ENCODE results near the gene CLASP1.

CLASP1 gene

GRCh38 chr2:121427187-121427689 is 222.0 kb downstream of the CLASP1 start:
- in situ Hi-C loops (cut with HindIII; ENCODE audit: low pct_ligation_motif_present, low pct_unique_long_range_greater_than_20kb, low sequenced_read_pairs), result no loop called here
- DNase-seq, result no peak

- no peak for DNase-seq
Measured at GRCh38 chr2:121420486-121420885, 228.8 kb downstream of the CLASP1 start.

GRCh38 chr2:121419081-121419699 is 230.1 kb downstream of the CLASP1 start:
- in situ Hi-C loops (cut with HindIII; ENCODE audit: low pct_ligation_motif_present, low pct_unique_long_range_greater_than_20kb, low sequenced_read_pairs), result no loop called here
- DNase-seq, result no peak

More at GRCh38 chr2:121420486-121420885, 228.8 kb downstream of the CLASP1 start:
- in situ Hi-C loops (cut with HindIII; ENCODE audit: low pct_ligation_motif_present, low pct_unique_long_range_greater_than_20kb, low sequenced_read_pairs), result no loop called here

GRCh38 chr2:121418494-121419058 is 230.7 kb downstream of the CLASP1 start:
- DNase-seq, result no peak
- in situ Hi-C loops (cut with HindIII; ENCODE audit: low pct_ligation_motif_present, low pct_unique_long_range_greater_than_20kb, low sequenced_read_pairs), result no loop called here

GRCh38 chr2:121417826-121418225 is 231.4 kb downstream of the CLASP1 start:
- in situ Hi-C loops (cut with HindIII; ENCODE audit: low pct_ligation_motif_present, low pct_unique_long_range_greater_than_20kb, low sequenced_read_pairs), result no loop called here
- no peak for DNase-seq

- in situ Hi-C loops (cut with HindIII; ENCODE audit: low pct_ligation_motif_present, low pct_unique_long_range_greater_than_20kb, low sequenced_read_pairs), result no loop called here
- DNase-seq, result no peak
Measured at GRCh38 chr2:121415727-121416126, 233.5 kb downstream of the CLASP1 start.

GRCh38 chr2:121412349-121412748 is 236.9 kb downstream of the CLASP1 start:
- in situ Hi-C loops (cut with HindIII; ENCODE audit: low pct_ligation_motif_present, low pct_unique_long_range_greater_than_20kb, low sequenced_read_pairs), result no loop called here
- no peak for DNase-seq

GRCh38 chr2:121409966-121410365 is 239.3 kb downstream of the CLASP1 start:
- DNase-seq, result no peak

GRCh38 chr2:121409388-121409787 is 239.9 kb downstream of the CLASP1 start:
- DNase-seq, result no peak
- in situ Hi-C loops (cut with HindIII; ENCODE audit: low pct_ligation_motif_present, low pct_unique_long_range_greater_than_20kb, low sequenced_read_pairs), result no loop called here

More at GRCh38 chr2:121409966-121410365, 239.3 kb downstream of the CLASP1 start:
- in situ Hi-C loops (cut with HindIII; ENCODE audit: low pct_ligation_motif_present, low pct_unique_long_range_greater_than_20kb, low sequenced_read_pairs), result no loop called here

GRCh38 chr2:121408641-121409040 is 240.6 kb downstream of the CLASP1 start:
- in situ Hi-C loops (cut with HindIII; ENCODE audit: low pct_ligation_motif_present, low pct_unique_long_range_greater_than_20kb, low sequenced_read_pairs), result no loop called here
- no peak for DNase-seq

- in situ Hi-C loops (cut with HindIII; ENCODE audit: low pct_ligation_motif_present, low pct_unique_long_range_greater_than_20kb, low sequenced_read_pairs), result no loop called here
- no peak for DNase-seq
Measured at GRCh38 chr2:121405233-121405632, 244.0 kb downstream of the CLASP1 start.

- no peak for DNase-seq
- in situ Hi-C loops (cut with HindIII; ENCODE audit: low pct_ligation_motif_present, low pct_unique_long_range_greater_than_20kb, low sequenced_read_pairs), result no loop called here
Measured at GRCh38 chr2:121400201-121400600, 249.1 kb downstream of the CLASP1 start.

GRCh38 chr2:121398853-121399252 is 250.4 kb downstream of the CLASP1 start:
- in situ Hi-C loops (cut with HindIII; ENCODE audit: low pct_ligation_motif_present, low pct_unique_long_range_greater_than_20kb, low sequenced_read_pairs), result no loop called here
- no peak for DNase-seq

- in situ Hi-C loops (cut with HindIII; ENCODE audit: low pct_ligation_motif_present, low pct_unique_long_range_greater_than_20kb, low sequenced_read_pairs), result no loop called here
- no peak for DNase-seq
Measured at GRCh38 chr2:121390082-121390692, 259.1 kb downstream of the CLASP1 start.

- in situ Hi-C loops (cut with HindIII; ENCODE audit: low pct_ligation_motif_present, low pct_unique_long_range_greater_than_20kb, low sequenced_read_pairs), result no loop called here
- peak; percentile 58 for DNase-seq
Measured at GRCh38 chr2:121388371-121388770, 260.9 kb downstream of the CLASP1 start.

- peak; percentile 35 for DNase-seq
- in situ Hi-C loops (cut with HindIII; ENCODE audit: low pct_ligation_motif_present, low pct_unique_long_range_greater_than_20kb, low sequenced_read_pairs), result no loop called here
Measured at GRCh38 chr2:121387591-121388325, 261.5 kb downstream of the CLASP1 start.

- peak; percentile 69 for DNase-seq
- in situ Hi-C loops (cut with HindIII; ENCODE audit: low pct_ligation_motif_present, low pct_unique_long_range_greater_than_20kb, low sequenced_read_pairs), result no loop called here
Measured at GRCh38 chr2:121386707-121387106, 262.6 kb downstream of the CLASP1 start.

- in situ Hi-C loops (cut with HindIII; ENCODE audit: low pct_ligation_motif_present, low pct_unique_long_range_greater_than_20kb, low sequenced_read_pairs), result no loop called here
Measured at GRCh38 chr2:121386102-121386501, 263.2 kb downstream of the CLASP1 start.

GRCh38 chr2:121382744-121383143 is 266.5 kb downstream of the CLASP1 start:
- in situ Hi-C loops (cut with HindIII; ENCODE audit: low pct_ligation_motif_present, low pct_unique_long_range_greater_than_20kb, low sequenced_read_pairs), result no loop called here
- no peak for DNase-seq

More at GRCh38 chr2:121386102-121386501, 263.2 kb downstream of the CLASP1 start:
- DNase-seq, result no peak
